ENCODE results near the gene TPBGL. TPM values are rescaled to one million over a fixed set of nuclear protein-coding genes. Genes with fewer than 3 reads are reported as not detected.

Gene TPBGL
- polyA plus RNA-seq, 3 donors, result not detected

GRCh38 chr11:75254326-75254725 is 13.8 kb downstream of the TPBGL start:
- peaks cover 0 to 4% of the 10 kb centered on the region in 2 donors for H3K9me3 ChIP-seq (replicated peaks in 1 of 2; ENCODE audit: control insufficient read depth in 1 of 2, insufficient read depth in 1 of 2, low read length in 2 of 2)
- peaks cover 0 to 15% (median 7%) of the 10 kb centered on the region in 7 donors for H3K9me3 Mint-ChIP-seq
- no peaks in the 10 kb centered on the region for H3K36me3 Mint-ChIP-seq
- H3K36me3 ChIP-seq (replicated peaks in 1 of 2; ENCODE audit: control insufficient read depth in 1 of 2, insufficient read depth in 2 of 2, low read length in 2 of 2), result no peaks in the 10 kb centered on the region
- no peak overlapping the region for H2AFZ ChIP-seq (ENCODE audit: insufficient read depth, low read depth, low read length, poor library complexity, severe bottlenecking)
- no peaks in the 10 kb centered on the region for H3K4me1 ChIP-seq (ENCODE audit: control insufficient read depth in 1 of 2, insufficient read depth in 2 of 2, low read length in 2 of 2)
- intact Hi-C loops (cut with micrococcal nuclease), result loop anchor here in 1 of 2 donors (10.0 kb wide), 1 partner anchor 320 kb away; no protein-coding TSS in a partner anchor
- H3K79me2 ChIP-seq (ENCODE audit: insufficient read depth, low read length), result no peaks in the 10 kb centered on the region
- no peaks in the 10 kb centered on the region for H3K27me3 ChIP-seq (ENCODE audit: control insufficient read depth in 2 of 2, insufficient read depth in 2 of 2, low read length in 2 of 2)
- no peak for DNase-seq
- no peak for TF ChIP-seq CTCF (IDR thresholded peaks at IDR 0.05)
- H3K4me3 ChIP-seq (replicated peaks in 1 of 3; ENCODE audit: low read depth in 2 of 3, low read length in 3 of 3), result no peak overlapping the region
- H3K4me2 ChIP-seq (replicated peaks; ENCODE audit: extremely low read depth, low read length, poor library complexity, severe bottlenecking), result no peak overlapping the region
- no peaks in the 10 kb centered on the region for H3K4me1 Mint-ChIP-seq
- H4K20me1 ChIP-seq (ENCODE audit: insufficient read depth, low read length), result no peaks in the 10 kb centered on the region
- peaks cover 11 to 40% (median 13%) of the 10 kb centered on the region in 3 donors for H3K27me3 Mint-ChIP-seq (ENCODE audit: low read depth in 3 of 3)
- no peak overlapping the region for H3K9ac ChIP-seq (ENCODE audit: insufficient read depth, low read length, poor library complexity, severe bottlenecking)
- H3K27ac ChIP-seq (ENCODE audit: low read depth in 1 of 2, low read length in 2 of 2), result no peak overlapping the region
- H3K4me3 Mint-ChIP-seq, result no peak overlapping the region
- H3K27ac Mint-ChIP-seq, result no peak overlapping the region

GRCh38 chr11:75260396-75261170 is 20.0 kb downstream of the TPBGL start:
- H3K79me2 ChIP-seq (ENCODE audit: insufficient read depth, low read length), result no peaks in the 10 kb centered on the region
- WGBS (ENCODE audit: insufficient coverage), result 60% methylated on average over 4 of the region's 10 CpGs
- no peaks in the 10 kb centered on the region for H3K9me3 ChIP-seq (replicated peaks in 1 of 2; ENCODE audit: control insufficient read depth in 1 of 2, insufficient read depth in 1 of 2, low read length in 2 of 2)
- H2AFZ ChIP-seq (ENCODE audit: insufficient read depth, low read depth, low read length, poor library complexity, severe bottlenecking), result no peak overlapping the region
- H4K20me1 ChIP-seq (ENCODE audit: insufficient read depth, low read length), result peaks cover 58% of the 10 kb centered on the region
- intact Hi-C loops (cut with micrococcal nuclease), result no loop called here
- Mint-ChIP-seq H3K4me1 (peaks cover 55% of the 10 kb centered on the region), H3K27me3 (ENCODE audit: low read depth in 3 of 3) (peaks cover 1 to 16% (median 9%) of the 10 kb centered on the region in 3 donors), H3K9me3 (no peaks in the 10 kb centered on the region), H3K27ac (peak overlapping the region in 4 of 7 donors; percentile 75 to 87 (median 84)), H3K4me3 (no peak overlapping the region), H3K36me3 (peaks cover 2 to 12% of the 10 kb centered on the region in 2 donors)
- peak overlapping the region in 1 of 2 donors; percentile 61 for H3K27ac ChIP-seq (ENCODE audit: low read depth in 1 of 2, low read length in 2 of 2)
- H3K4me3 ChIP-seq (replicated peaks in 1 of 3; ENCODE audit: low read depth in 2 of 3, low read length in 3 of 3), result no peak overlapping the region
- peaks cover 3% of the 10 kb centered on the region in 2 donors for H3K36me3 ChIP-seq (replicated peaks in 1 of 2; ENCODE audit: control insufficient read depth in 1 of 2, insufficient read depth in 2 of 2, low read length in 2 of 2)
- no peak for TF ChIP-seq CTCF (IDR thresholded peaks at IDR 0.05)
- peaks cover 52 to 53% of the 10 kb centered on the region in 2 donors for H3K4me1 ChIP-seq (ENCODE audit: control insufficient read depth in 1 of 2, insufficient read depth in 2 of 2, low read length in 2 of 2)
- no peak overlapping the region for H3K4me2 ChIP-seq (replicated peaks; ENCODE audit: extremely low read depth, low read length, poor library complexity, severe bottlenecking)
- no peak overlapping the region for H3K9ac ChIP-seq (ENCODE audit: insufficient read depth, low read length, poor library complexity, severe bottlenecking)
- no peak for DNase-seq
- no peaks in the 10 kb centered on the region for H3K27me3 ChIP-seq (ENCODE audit: control insufficient read depth in 2 of 2, insufficient read depth in 2 of 2, low read length in 2 of 2)

Data from CD14-positive monocyte (primary cell).